SU-DHL-6 (cell line): ENCODE measurements around the gene CNOT11.
"Not testable (repeated sequence)": the region's sequence is repeated elsewhere in the genome, so short reads cannot be mapped to it uniquely, and the experiment has no call there.

Experiments used
- H2AFZ ChIP-seq: fragments of 200-600 bp; sonication (generic); 2 replicates; pipeline ENCODE4 v1.6.1; 2014; ENCODE audit warnings: low read depth, mild to moderate bottlenecking, moderate library complexity, mixed read lengths, antibody characterized with exemption, low read length; ENCODE audit not compliant: severe bottlenecking
- H3F3A ChIP-seq: fragments of 200-600 bp; shearing (Covaris generic); 2 replicates; pipeline ENCODE4 v1.6.0; 2016; ENCODE audit warnings: antibody characterized with exemption, mild to moderate bottlenecking; ENCODE audit not compliant: insufficient read depth
- H3K27ac ChIP-seq: fragments of 200-600 bp; sonication (generic); 2 replicates; pipeline ENCODE4 v1.5.1; 2016; ENCODE audit warnings: low read depth, mild to moderate bottlenecking, low read length, moderate library complexity, mixed read lengths
- H3K27me3 ChIP-seq: fragments of 200-600 bp; sonication (generic), shearing (Covaris generic); 2 replicates; pipeline ENCODE4 v1.6.0; 2014; ENCODE audit warnings: mild to moderate bottlenecking, low read length
- H3K36me3 ChIP-seq: fragments of 200-600 bp; sonication (generic); 2 replicates; pipeline ENCODE4 v1.6.1; 2014; ENCODE audit warnings: mild to moderate bottlenecking, low read length, mixed read lengths
- H3K4me2 ChIP-seq: fragments of 300-600, 200-600 bp; shearing (Covaris generic), sonication (generic); 2 replicates; pipeline ENCODE4 v1.6.0; 2014; ENCODE audit warnings: low read length, low read depth, mild to moderate bottlenecking; ENCODE audit not compliant: poor library complexity, severe bottlenecking
- H3K4me3 ChIP-seq: fragments of 200-600 bp; sonication (generic); 2 replicates; pipeline ENCODE4 v1.5.1; 2014; ENCODE audit warnings: antibody characterized with exemption, low read length, mild to moderate bottlenecking, mixed read lengths; ENCODE audit not compliant: insufficient read depth, poor library complexity, severe bottlenecking
- H3K79me2 ChIP-seq: fragments of 200-600 bp; sonication (generic); 2 replicates; pipeline ENCODE4 v1.6.1; 2014; ENCODE audit warnings: mild to moderate bottlenecking, low read length, moderate library complexity; ENCODE audit not compliant: insufficient read depth
- H3K9ac ChIP-seq: fragments of 200-600 bp; sonication (generic); 2 replicates; pipeline ENCODE4 v1.7.0; 2014; ENCODE audit warnings: mild to moderate bottlenecking, low read length
- H3K9me2 ChIP-seq: fragments of 200-600 bp; sonication (generic); replicated peaks from 2 replicates; pipeline ENCODE4 v1.6.1; 2014; ENCODE audit warnings: low read length; ENCODE audit not compliant: insufficient read depth
- H3K9me3 ChIP-seq: fragments of 200-600 bp; sonication (generic); 2 replicates; pipeline ENCODE4 v1.6.1; 2014; ENCODE audit warnings: low read length, mixed read lengths; ENCODE audit not compliant: insufficient read depth
- H4K20me1 ChIP-seq: fragments of 200-600 bp; sonication (generic); 2 replicates; pipeline ENCODE4 v1.6.1; 2014; ENCODE audit warnings: low read depth, mild to moderate bottlenecking, antibody characterized with exemption, low read length, moderate library complexity, mixed read lengths
- CTCF ChIP-seq: fragments of 200-600 bp; sonication (generic); IDR thresholded peaks from one replicate; pipeline ENCODE4 v1.5.1; 2017; ENCODE audit warnings: antibody characterized with exemption, mild to moderate bottlenecking, low read length, moderate library complexity; ENCODE audit not compliant: insufficient read depth, poor library complexity, severe bottlenecking
- EZH2phosphoT487 ChIP-seq: fragments of 200-600 bp; sonication (generic), shearing (Covaris generic); conservative IDR thresholded peaks from 2 replicates; pipeline ENCODE4 v1.6.1; 2018; ENCODE audit warnings: mild to moderate bottlenecking, antibody characterized with exemption, low read length, moderate library complexity, mixed read lengths

CNOT11 gene

GRCh38 chr2:101310834-101311695, 58.4 kb downstream of the CNOT11 start:
- Histone ChIP-seq H3K4me3 (no peak overlapping the region), H3K36me3 (no peaks in the 10 kb centered on the region), H3K27ac (no peak overlapping the region), H3K4me2 (no peak overlapping the region), H3K79me2 (peaks cover 12% of the 10 kb centered on the region), H3K27me3 (no peaks in the 10 kb centered on the region), H3K9me2 (no peaks in the 10 kb centered on the region), H2AFZ (no peak overlapping the region), H3K9me3 (no peaks in the 10 kb centered on the region), H4K20me1 (no peaks in the 10 kb centered on the region), H3K9ac (no peak overlapping the region), H3F3A (0 out of 2 replicates have a peak, but pooled peaks cover 5% of the 10 kb centered on the region)
- TF ChIP-seq EZH2phosphoT487 (no peak), CTCF (no peak)

- Histone ChIP-seq H3K4me2 (no peak overlapping the region), H3K4me3 (no peak overlapping the region), H2AFZ (no peak overlapping the region), H3K9me3 (no peaks in the 10 kb centered on the region), H4K20me1 (no peaks in the 10 kb centered on the region), H3K9me2 (no peaks in the 10 kb centered on the region), H3K9ac (no peak overlapping the region), H3K27me3 (no peaks in the 10 kb centered on the region), H3K79me2 (peaks cover 6% of the 10 kb centered on the region; the same call in 1 of the 2 replicates), H3K36me3 (no peaks in the 10 kb centered on the region), H3K27ac (no peak overlapping the region), H3F3A (0 out of 2 replicates have a peak, but pooled peaks cover 2% of the 10 kb centered on the region)
- TF ChIP-seq EZH2phosphoT487 = no peak
These were observed 59.0 kb downstream of the CNOT11 start for GRCh38 chr2:101311696-101312017.

- not testable (repeated sequence) for H3K4me3 ChIP-seq, H4K20me1 ChIP-seq, H3K27ac ChIP-seq, H3K9me3 ChIP-seq, H3K4me2 ChIP-seq, H3K36me3 ChIP-seq, H3F3A ChIP-seq, H3K79me2 ChIP-seq, H3K9me2 ChIP-seq, H3K27me3 ChIP-seq, H2AFZ ChIP-seq, H3K9ac ChIP-seq
These were observed 63.9 kb downstream of the CNOT11 start for GRCh38 chr2:101316568-101316967.
